HepG2 (cell line): ENCODE measurements around the gene SCYGR4. TPM values are rescaled to one million over a fixed set of nuclear protein-coding genes. Genes with fewer than 3 reads are reported as not detected.

Experiments
- ATAC-seq: fragments of 200-7000 bp; cut with Tn5 transposase; 3 replicates; pipeline ENCODE4 v1.9.1; 2020; ENCODE audit warnings: mild to moderate bottlenecking, moderate library complexity
- BruUV-seq: library from RNA; stranded (reverse); fragments of 400-500 nt; replicated peaks from 2 replicates; lab custom pipeline; 2021; lab: Mats Ljungman, UMichigan
- CTCF ChIA-PET: fragments of 300-600 bp; formaldehyde crosslinking; extraction: SDS; loops from one replicate; lab custom pipeline; 2021; ENCODE audit warnings: low total read pairs, inconsistent platforms, low intra/inter-chr PET ratio; lab: Yijun Ruan, JAX
- POLR2A ChIA-PET: fragments of 350-600 bp; sonication (Branson Sonifier 250); formaldehyde crosslinking; loops from one replicate; lab custom pipeline; 2020; ENCODE audit warnings: antibody characterized with exemption, inconsistent platforms; lab: Yijun Ruan, JAX
- DNase-seq: peaks from one replicate; pipeline ENCODE4 v3.0.0-alpha.2; 2015; ENCODE audit warnings: low spot score
- FAIRE-seq: peaks from 3 replicates; lab custom pipeline; 2011; peaks lifted over from hg19 to GRCh38; lab: Jason Lieb, UNC
- H2AFZ ChIP-seq: one replicate; pipeline ENCODE4 v1.6.1; 2011; ENCODE audit warnings: low read length, inconsistent platforms
- H3K27ac ChIP-seq: fragments of 300-600 bp; 3 replicates; pipeline ENCODE4 v1.8.0; 2011; ENCODE audit warnings: mixed run types, mild to moderate bottlenecking, mixed read lengths, low read length, inconsistent platforms; ENCODE audit not compliant: insufficient read depth; ENCODE audit errors: extremely low read length
- H3K27me3 ChIP-seq, 2 experiments: fragments of 200-600 bp in 1 of 2; 2 replicates in 1 of 2; 3 replicates in 1 of 2; pipeline versions ENCODE4 v1.6.0 to v1.8.0; 2011; ENCODE audit warnings: low read length in 2 of 2, mild to moderate bottlenecking in 2 of 2, moderate library complexity in 2 of 2, inconsistent platforms in 1 of 2; ENCODE audit not compliant: insufficient read depth in 2 of 2, control insufficient read depth in 1 of 2
- H3K36me3 ChIP-seq, 2 experiments: fragments of 200-600 bp in 1 of 2; replicated peaks in 1 of 2; 2 replicates in 1 of 2; 3 replicates in 1 of 2; pipeline versions ENCODE4 v1.5.1 to v1.8.0; 2011; ENCODE audit warnings: low read length in 2 of 2, inconsistent platforms in 1 of 2; ENCODE audit not compliant: insufficient read depth in 2 of 2, control insufficient read depth in 1 of 2
- H3K4me1 ChIP-seq: 2 replicates; pipeline ENCODE4 v1.5.1; 2012; ENCODE audit warnings: low read length, inconsistent platforms; ENCODE audit not compliant: insufficient read depth
- H3K4me2 ChIP-seq: 2 replicates; pipeline ENCODE4 v1.6.0; 2011; ENCODE audit warnings: low read depth, low read length, inconsistent platforms
- H3K4me3 ChIP-seq, 3 experiments: fragments of 200-600 bp in 1 of 3; sonication (generic), shearing (Covaris generic) in 1 of 3; replicated peaks in 1 of 3; 2 replicates each; pipeline ENCODE4 v1.5.1; 2011 to 2016; ENCODE audit warnings: low read length in 3 of 3, inconsistent platforms in 2 of 3, low read depth in 2 of 3, mild to moderate bottlenecking in 2 of 3, control low read depth in 1 of 3, mixed read lengths in 1 of 3; ENCODE audit not compliant: insufficient read depth in 1 of 3
- H3K79me2 ChIP-seq: one replicate; pipeline ENCODE4 v1.6.1; 2011; ENCODE audit warnings: low read length, inconsistent platforms; ENCODE audit not compliant: insufficient read depth
- H3K9ac ChIP-seq: 2 replicates; pipeline ENCODE4 v1.6.0; 2011; ENCODE audit warnings: mild to moderate bottlenecking, low read depth, low read length, inconsistent platforms; ENCODE audit not compliant: insufficient read depth
- H3K9me3 ChIP-seq: 2 replicates; pipeline ENCODE4 v1.5.1; 2012; ENCODE audit warnings: mild to moderate bottlenecking, low read length
- H4K20me1 ChIP-seq: 2 replicates; pipeline ENCODE4 v1.6.0; 2011; ENCODE audit warnings: inconsistent platforms, mild to moderate bottlenecking, low read length, moderate library complexity; ENCODE audit not compliant: insufficient read depth
- CC2D1A ChIP-seq: sonication (generic); formaldehyde crosslinking; IDR thresholded peaks from 2 replicates; pipeline ENCODE4 v1.8.1; 2023; ENCODE audit warnings: mild to moderate bottlenecking, missing genetic modification reagents
- DR1 ChIP-seq: sonication (generic); formaldehyde crosslinking; IDR thresholded peaks from 2 replicates; pipeline ENCODE4 v1.8.0; 2021; ENCODE audit warnings: mild to moderate bottlenecking, missing genetic modification reagents, inconsistent platforms
- HOXA3 ChIP-seq: sonication (generic); formaldehyde crosslinking; IDR thresholded peaks from 2 replicates; pipeline ENCODE4 v1.5.0; 2020; ENCODE audit warnings: missing genetic modification reagents
- MED1 ChIP-seq: sonication (generic); formaldehyde crosslinking; IDR thresholded peaks from 2 replicates; pipeline ENCODE4 v1.4.0; 2020; ENCODE audit warnings: missing genetic modification reagents
- NKX3-1 ChIP-seq: sonication (generic); formaldehyde crosslinking; IDR thresholded peaks from 2 replicates; pipeline ENCODE4 v1.5.0; 2020; ENCODE audit warnings: missing genetic modification reagents
- SAP130 ChIP-seq: IDR thresholded peaks from 2 replicates; pipeline ENCODE4 v1.6.1; 2016; ENCODE audit warnings: low read depth
- TARDBP ChIP-seq: sonication (generic); formaldehyde crosslinking; IDR thresholded peaks from 2 replicates; pipeline ENCODE4 v1.8.0; 2022; ENCODE audit warnings: mild to moderate bottlenecking, missing genetic modification reagents
- ZFP36 ChIP-seq: fragments of 150-350 bp; IDR thresholded peaks from 2 replicates; pipeline ENCODE4 v1.6.1; 2018; ENCODE audit warnings: borderline replicate concordance, low read length, low read depth; ENCODE audit not compliant: partially characterized antibody
- ZNF18 ChIP-seq: sonication (generic); formaldehyde crosslinking; IDR thresholded peaks from 2 replicates; pipeline ENCODE4 v1.8.0; 2022; ENCODE audit warnings: mild to moderate bottlenecking, missing genetic modification reagents; ENCODE audit not compliant: insufficient replicate concordance
- ZNF431 ChIP-seq: sonication (generic); formaldehyde crosslinking; IDR thresholded peaks from 2 replicates; pipeline ENCODE4 v1.9.0; 2022; ENCODE audit warnings: missing genetic modification reagents, low read depth, mild to moderate bottlenecking, borderline replicate concordance
- ZNF562 ChIP-seq: sonication (generic); formaldehyde crosslinking; IDR thresholded peaks from 2 replicates; pipeline ENCODE4 v1.8.0; 2022; ENCODE audit warnings: missing genetic modification reagents, borderline replicate concordance
- ZNF572 ChIP-seq: sonication (generic); formaldehyde crosslinking; IDR thresholded peaks from 2 replicates; pipeline ENCODE4 v1.5.1; 2020; ENCODE audit warnings: mild to moderate bottlenecking, missing genetic modification reagents
- ZNF670 ChIP-seq: sonication (generic); formaldehyde crosslinking; IDR thresholded peaks from 2 replicates; pipeline ENCODE4 v1.8.0; 2022; ENCODE audit warnings: mild to moderate bottlenecking, missing genetic modification reagents, borderline replicate concordance
- ZNF850 ChIP-seq: sonication (generic); formaldehyde crosslinking; conservative IDR thresholded peaks from 2 replicates; pipeline ENCODE4 v1.9.0; 2021; ENCODE audit warnings: mild to moderate bottlenecking, missing genetic modification reagents
- ZNF891 ChIP-seq: sonication (generic); formaldehyde crosslinking; IDR thresholded peaks from 2 replicates; pipeline ENCODE4 v1.5.0; 2020; ENCODE audit warnings: mild to moderate bottlenecking, missing genetic modification reagents
- ZSCAN20 ChIP-seq: sonication (generic); formaldehyde crosslinking; IDR thresholded peaks from 2 replicates; pipeline ENCODE4 v1.4.0; 2020; ENCODE audit warnings: missing genetic modification reagents, mild to moderate bottlenecking, borderline replicate concordance
- ZSCAN5A ChIP-seq: sonication (generic); formaldehyde crosslinking; IDR thresholded peaks from 2 replicates; pipeline ENCODE4 v1.8.0; 2022; ENCODE audit warnings: mild to moderate bottlenecking, missing genetic modification reagents, borderline replicate concordance
- WGBS: methylation state at CpG from one replicate; pipeline ENCODE4 v1.1.6; 2017; ENCODE audit warnings: low lambda C conversion rate; 5-methylcytosine and 5-hydroxymethylcytosine counted together
- in situ Hi-C: cut with HindIII; loops from 2 replicates; pipeline ENCODE4 v1.10.0; 2017; ENCODE audit warnings: low pct_unique_long_range_greater_than_20kb; ENCODE audit not compliant: extremely low pct_ligation_motif_present
- intact Hi-C: fragments of 100-400 bp; cut with micrococcal nuclease; formaldehyde crosslinking; loops from one replicate; pipeline ENCODE4 v1.10.0; 2022; ENCODE audit not compliant: unreplicated experiment
- polyA plus RNA-seq, 8 experiments: library from polyadenylated mRNA; depleted of rRNA in 3 of 8; stranded (reverse) in 7 of 8; unstranded in 1 of 8; fragments of >200 nt; fragmentation: Illumina TruSeq in 4 of 8; extraction: Trizol in 4 of 8; gene quantifications; 2 replicates each; pipeline versions ENCODE4 v1.2.1 to v1.2.3, GENCODE V29; 2011 to 2016; ENCODE audit warnings: low read depth in 4 of 8, missing spikeins in 1 of 8, mixed read lengths in 1 of 8; ENCODE audit not compliant: insufficient read depth in 1 of 8
- total RNA-seq, 5 experiments: library from RNA; depleted of rRNA; stranded (reverse); fragments of >200 nt; fragmentation: Illumina TruSeq; extraction: Trizol; gene quantifications; 2 replicates each; pipeline ENCODE4 v1.2.3, GENCODE V29; 2016; ENCODE audit warnings: low read depth in 1 of 5
- TF ChIP-seq, protein P1 (sequence below): sonication (generic); formaldehyde crosslinking; IDR thresholded peaks from 2 replicates; pipeline ENCODE4 v1.8.0; 2022; ENCODE audit warnings: missing genetic modification reagents, low read depth, mild to moderate bottlenecking, borderline replicate concordance
- TF ChIP-seq, protein P2 (sequence below): sonication (generic); formaldehyde crosslinking; IDR thresholded peaks from 2 replicates; pipeline ENCODE4 v1.4.0; 2020; ENCODE audit warnings: low read depth, mild to moderate bottlenecking, missing genetic modification reagents

SCYGR4 gene
- total and polyA plus RNA-seq, 2 of the 13 experiments (the other 11 are each of a cell fraction or from before 2014, with no cell fraction given) = not detected

DNA sequence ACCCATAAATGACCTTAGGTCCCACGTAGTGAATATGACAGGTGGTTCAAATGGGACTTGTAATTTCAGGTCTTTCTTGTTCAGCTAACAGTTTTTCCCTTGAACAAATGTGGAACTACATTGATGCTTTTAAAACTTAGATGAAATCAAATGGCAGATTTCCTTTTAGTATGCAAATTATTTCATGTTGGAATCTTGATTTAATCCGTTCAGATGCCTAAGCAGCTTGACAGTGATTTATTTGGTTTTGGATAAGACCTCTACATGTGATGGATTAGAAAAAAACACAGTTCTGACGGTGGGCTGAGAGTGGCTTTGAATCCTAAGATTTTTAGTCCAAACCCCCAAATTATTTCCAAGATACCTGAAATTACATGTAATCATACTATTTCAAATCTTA is 16.9 kb downstream of the SCYGR4 start:
- in situ Hi-C loops = no loop called here
- 40% methylated on average over 3 of the region's 3 CpGs for WGBS
- DNase-seq = no peak

More for the DNA sequence above, 16.9 kb downstream of the SCYGR4 start:
- Histone ChIP-seq H3K4me3 (no peak overlapping the region), H3K4me1 (no peaks in the 10 kb centered on the region), H4K20me1 (no peaks in the 10 kb centered on the region), H3K9ac (no peak overlapping the region), H3K36me3 (no peaks in the 10 kb centered on the region)
- TF ChIP-seq ZNF431 (CRISPR knock-in tag) = no peak
- TF ChIP-seq ZNF562 (CRISPR knock-in tag) = no peak
- no peak for TF ChIP-seq ZSCAN5A
- no peak for TF ChIP-seq SAP130
- no peak for TF ChIP-seq ZFP36
- TF ChIP-seq NKX3-1 = no peak
- no peak for TF ChIP-seq ZNF18
- no peak for TF ChIP-seq MED1 (CRISPR knock-in tag)
- no peak for TF ChIP-seq DR1 (CRISPR knock-in tag)
- TF ChIP-seq CC2D1A (CRISPR knock-in tag) = no peak
- TF ChIP-seq ZNF891 (CRISPR knock-in tag) = no peak
- TF ChIP-seq TARDBP = no peak
- TF ChIP-seq, protein P1, sequence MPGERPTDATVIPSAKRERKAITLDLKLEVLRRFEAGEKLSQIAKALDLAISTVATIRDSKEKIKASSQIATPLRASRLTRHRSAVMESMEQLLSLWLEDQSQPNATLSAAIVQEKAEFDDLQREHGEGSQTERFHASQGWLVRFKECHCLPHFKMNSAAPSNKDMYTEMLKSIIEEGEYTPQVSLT = no peak
- no peak for TF ChIP-seq ZNF572 (CRISPR knock-in tag)
- TF ChIP-seq, protein P2, sequence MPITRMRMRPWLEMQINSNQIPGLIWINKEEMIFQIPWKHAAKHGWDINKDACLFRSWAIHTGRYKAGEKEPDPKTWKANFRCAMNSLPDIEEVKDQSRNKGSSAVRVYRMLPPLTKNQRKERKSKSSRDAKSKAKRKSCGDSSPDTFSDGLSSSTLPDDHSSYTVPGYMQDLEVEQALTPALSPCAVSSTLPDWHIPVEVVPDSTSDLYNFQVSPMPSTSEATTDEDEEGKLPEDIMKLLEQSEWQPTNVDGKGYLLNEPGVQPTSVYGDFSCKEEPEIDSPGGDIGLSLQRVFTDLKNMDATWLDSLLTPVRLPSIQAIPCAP (CRISPR knock-in tag) = no peak
- TF ChIP-seq HOXA3 (CRISPR knock-in tag) = no peak
- TF ChIP-seq ZNF850 = no peak
- TF ChIP-seq ZSCAN20 = no peak
- no peak for TF ChIP-seq ZNF670
- TF ChIP-seq, all 625 proteins: peak for 0
- intact Hi-C loops = no loop called here
- ATAC-seq (no peak), FAIRE-seq (no peak)
- Histone ChIP-seq H2AFZ (no peak overlapping the region), H3K4me2 (no peak overlapping the region), H3K27me3 (peaks cover 0 to 5% of the 10 kb centered on the region in 2 experiments; a peak in 1 of 5 replicates), H3K27ac (no peak overlapping the region), H3K9me3 (no peaks in the 10 kb centered on the region), H3K79me2 (no peaks in the 10 kb centered on the region)
- BruUV-seq = no TSS peak
- ChIA-PET POLR2A (no interaction called here), CTCF (no interaction called here)
